HepG2 (cell line): Measurements from ENCODE around the gene PNKD. TPM values are rescaled to one million over a fixed set of nuclear protein-coding genes. Genes with fewer than 3 reads are reported as not detected.
A peak's percentile ranks its signal among the peaks of the same experiment; 100 is the strongest.

Source experiments
- AGO2 ChIP-seq: fragments of 200-400 bp; formaldehyde crosslinking; optimal IDR thresholded peaks from 2 replicates; pipeline ENCODE3; 2017; ENCODE audit warnings: mild to moderate bottlenecking, low read depth, low read length, moderate library complexity
- ATF7 ChIP-seq, 2 experiments: fragments of 450-650 bp in 1 of 2; sonication (generic) in 1 of 2; formaldehyde crosslinking in 1 of 2; IDR thresholded peaks; 2 replicates each; pipeline versions ENCODE4 v1.4.0 to v1.6.1; 2016 to 2020; ENCODE audit warnings: antibody characterized with exemption in 1 of 2, mild to moderate bottlenecking in 1 of 2, missing genetic modification reagents in 1 of 2
- ATM ChIP-seq: fragments of 450-650 bp; IDR thresholded peaks from 2 replicates; pipeline ENCODE4 v1.7.1; 2017; ENCODE audit warnings: mild to moderate bottlenecking, borderline replicate concordance
- DNMT3B ChIP-seq: conservative IDR thresholded peaks from 2 replicates; pipeline ENCODE4 v1.6.1; 2016; ENCODE audit warnings: missing biosample characterization, control low read depth
- DPF2 ChIP-seq: sonication (generic); formaldehyde crosslinking; IDR thresholded peaks from 2 replicates; pipeline ENCODE4 v1.4.0; 2020; ENCODE audit warnings: mild to moderate bottlenecking, low read depth, missing genetic modification reagents, borderline replicate concordance
- EZH2 ChIP-seq: conservative IDR thresholded peaks from 2 replicates; pipeline ENCODE4 v1.6.1; 2012; ENCODE audit warnings: mild to moderate bottlenecking, low read depth, low read length, moderate library complexity
- FOSL2 ChIP-seq: sonication (generic); formaldehyde crosslinking; IDR thresholded peaks from 2 replicates; pipeline ENCODE4 v1.4.0; 2020; ENCODE audit warnings: missing genetic modification reagents
- FOXO4 ChIP-seq: sonication (generic); formaldehyde crosslinking; conservative IDR thresholded peaks from 2 replicates; pipeline ENCODE4 v1.8.1; 2023; ENCODE audit warnings: missing genetic modification reagents
- GATA4 ChIP-seq: sonication (generic); IDR thresholded peaks from 2 replicates; pipeline ENCODE4 v1.6.1; 2016; ENCODE audit warnings: antibody characterized with exemption, low read depth, borderline replicate concordance
- GZF1 ChIP-seq: sonication (generic); formaldehyde crosslinking; IDR thresholded peaks from 2 replicates; pipeline ENCODE4 v1.5.1; 2020; ENCODE audit warnings: mild to moderate bottlenecking, missing genetic modification reagents
- HNRNPL ChIP-seq: fragments of 200-400 bp; formaldehyde crosslinking; IDR thresholded peaks from 2 replicates; pipeline ENCODE4 v1.6.1; 2017; ENCODE audit warnings: mild to moderate bottlenecking, low read depth, low read length
- ISX ChIP-seq: sonication (generic); formaldehyde crosslinking; conservative IDR thresholded peaks from 2 replicates; pipeline ENCODE4 v1.5.0; 2020; ENCODE audit warnings: missing genetic modification reagents
- NBN ChIP-seq: fragments of 450-650 bp; conservative IDR thresholded peaks from 2 replicates; pipeline ENCODE4 v1.6.1; 2017
- NFATC3 ChIP-seq: sonication (generic); formaldehyde crosslinking; IDR thresholded peaks from 2 replicates; pipeline ENCODE4 v1.5.1; 2020; ENCODE audit warnings: mild to moderate bottlenecking, missing genetic modification reagents
- YEATS4 ChIP-seq: sonication (generic); formaldehyde crosslinking; IDR thresholded peaks from 2 replicates; pipeline ENCODE4 v1.4.0; 2020; ENCODE audit warnings: missing genetic modification reagents, borderline replicate concordance
- ZBTB26 ChIP-seq: IDR thresholded peaks from 2 replicates; pipeline ENCODE4 v1.6.1; 2016; ENCODE audit warnings: missing compliant biosample characterization, missing genetic modification reagents, borderline replicate concordance
- ZFP37 ChIP-seq: sonication (generic); formaldehyde crosslinking; IDR thresholded peaks from 2 replicates; pipeline ENCODE4 v1.4.0; 2020; ENCODE audit warnings: missing genetic modification reagents, borderline replicate concordance
- ZNF121 ChIP-seq: sonication (generic); formaldehyde crosslinking; IDR thresholded peaks from 2 replicates; pipeline ENCODE4 v1.5.0; 2020; ENCODE audit warnings: mild to moderate bottlenecking, missing genetic modification reagents
- ZNF329 ChIP-seq: sonication (generic); formaldehyde crosslinking; IDR thresholded peaks from 2 replicates; pipeline ENCODE4 v1.9.0; 2021; ENCODE audit warnings: low read depth, mild to moderate bottlenecking, missing genetic modification reagents
- ZNF549 ChIP-seq: sonication (generic); formaldehyde crosslinking; IDR thresholded peaks from 2 replicates; pipeline ENCODE4 v1.5.0; 2020; ENCODE audit warnings: missing genetic modification reagents
- ZNF567 ChIP-seq: sonication (generic); formaldehyde crosslinking; IDR thresholded peaks from 2 replicates; pipeline ENCODE4 v1.8.1; 2023; ENCODE audit warnings: mild to moderate bottlenecking, missing genetic modification reagents, borderline replicate concordance
- ZNF674 ChIP-seq: sonication (generic); formaldehyde crosslinking; IDR thresholded peaks from 2 replicates; pipeline ENCODE4 v1.5.0; 2020; ENCODE audit warnings: low read depth, mild to moderate bottlenecking, missing genetic modification reagents
- polyA plus RNA-seq, 8 experiments: library from polyadenylated mRNA; depleted of rRNA in 3 of 8; stranded (reverse) in 7 of 8; unstranded in 1 of 8; fragments of >200 nt; fragmentation: Illumina TruSeq in 4 of 8; extraction: Trizol in 4 of 8; gene quantifications; 2 replicates each; pipeline versions ENCODE4 v1.2.1 to v1.2.3, GENCODE V29; 2011 to 2016; ENCODE audit warnings: low read depth in 4 of 8, missing spikeins in 1 of 8, mixed read lengths in 1 of 8; ENCODE audit not compliant: insufficient read depth in 1 of 8
- total RNA-seq, 5 experiments: library from RNA; depleted of rRNA; stranded (reverse); fragments of >200 nt; fragmentation: Illumina TruSeq; extraction: Trizol; gene quantifications; 2 replicates each; pipeline ENCODE4 v1.2.3, GENCODE V29; 2016; ENCODE audit warnings: low read depth in 1 of 5
- TF ChIP-seq, protein P1 (sequence below): sonication (generic); formaldehyde crosslinking; conservative IDR thresholded peaks from 2 replicates; pipeline ENCODE4 v1.8.0; 2022; ENCODE audit warnings: missing genetic modification reagents
- TF ChIP-seq, protein P2 (sequence below): fragments of 450-650 bp; IDR thresholded peaks from 2 replicates; pipeline ENCODE4 v1.6.1; 2017

The PNKD gene
- total and polyA plus RNA-seq, 2 of the 13 experiments (the other 11 are each of a cell fraction or from before 2014, with no cell fraction given): 55.9 to 80.4 TPM

GRCh38 chr2:218322768-218323525, 52.6 kb downstream of the PNKD start (continued):
- TF ChIP-seq, protein P1, sequence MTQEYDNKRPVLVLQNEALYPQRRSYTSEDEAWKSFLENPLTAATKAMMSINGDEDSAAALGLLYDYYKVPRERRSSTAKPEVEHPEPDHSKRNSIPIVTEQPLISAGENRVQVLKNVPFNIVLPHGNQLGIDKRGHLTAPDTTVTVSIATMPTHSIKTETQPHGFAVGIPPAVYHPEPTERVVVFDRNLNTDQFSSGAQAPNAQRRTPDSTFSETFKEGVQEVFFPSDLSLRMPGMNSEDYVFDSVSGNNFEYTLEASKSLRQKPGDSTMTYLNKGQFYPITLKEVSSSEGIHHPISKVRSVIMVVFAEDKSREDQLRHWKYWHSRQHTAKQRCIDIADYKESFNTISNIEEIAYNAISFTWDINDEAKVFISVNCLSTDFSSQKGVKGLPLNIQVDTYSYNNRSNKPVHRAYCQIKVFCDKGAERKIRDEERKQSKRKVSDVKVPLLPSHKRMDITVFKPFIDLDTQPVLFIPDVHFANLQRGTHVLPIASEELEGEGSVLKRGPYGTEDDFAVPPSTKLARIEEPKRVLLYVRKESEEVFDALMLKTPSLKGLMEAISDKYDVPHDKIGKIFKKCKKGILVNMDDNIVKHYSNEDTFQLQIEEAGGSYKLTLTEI: no peak
- TF ChIP-seq GATA4 (peak; percentile 47; the same call in 1 of the 2 replicates), ZBTB26 (CRISPR knock-in tag) (no peak), FOSL2 (CRISPR knock-in tag) (no peak), NBN (no peak), ZNF674 (CRISPR knock-in tag) (no peak), YEATS4 (CRISPR knock-in tag) (peak; percentile 91; the same call in 1 of the 2 replicates), GZF1 (CRISPR knock-in tag) (no peak), DNMT3B (CRISPR knock-in tag) (no peak), HNRNPL (no peak), ATF7 (IDR thresholded peaks at IDR 0.05) (no peak), ATF7 (CRISPR knock-in tag; IDR thresholded peaks at IDR 0.05) (no peak), DPF2 (no peak), EZH2 (no peak), NFATC3 (no peak), ZNF329 (CRISPR knock-in tag) (no peak; the same call in 1 of the 2 replicates), ISX (CRISPR knock-in tag) (no peak; the same call in 1 of the 2 replicates), ZNF549 (CRISPR knock-in tag) (no peak), FOXO4 (no peak), ATM (no peak), ZNF567 (CRISPR knock-in tag) (no peak), ZNF121 (no peak), ZFP37 (CRISPR knock-in tag) (no peak), AGO2 (peak; percentile 49)
- TF ChIP-seq, protein P2, sequence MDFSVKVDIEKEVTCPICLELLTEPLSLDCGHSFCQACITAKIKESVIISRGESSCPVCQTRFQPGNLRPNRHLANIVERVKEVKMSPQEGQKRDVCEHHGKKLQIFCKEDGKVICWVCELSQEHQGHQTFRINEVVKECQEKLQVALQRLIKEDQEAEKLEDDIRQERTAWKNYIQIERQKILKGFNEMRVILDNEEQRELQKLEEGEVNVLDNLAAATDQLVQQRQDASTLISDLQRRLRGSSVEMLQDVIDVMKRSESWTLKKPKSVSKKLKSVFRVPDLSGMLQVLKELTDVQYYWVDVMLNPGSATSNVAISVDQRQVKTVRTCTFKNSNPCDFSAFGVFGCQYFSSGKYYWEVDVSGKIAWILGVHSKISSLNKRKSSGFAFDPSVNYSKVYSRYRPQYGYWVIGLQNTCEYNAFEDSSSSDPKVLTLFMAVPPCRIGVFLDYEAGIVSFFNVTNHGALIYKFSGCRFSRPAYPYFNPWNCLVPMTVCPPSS: no peak
